Sigmoid colon (tissue), 3 donors: ENCODE results near the gene SLC47A1.

Source experiments
- POLR2A ChIP-seq, 2 donors: fragments of 450-650 bp; IDR thresholded peaks; one replicate each; pipeline ENCODE4 v1.6.1; 2016; ENCODE audit warnings: antibody characterized with exemption in 2 of 2, mild to moderate bottlenecking in 2 of 2, moderate library complexity in 2 of 2
- TF ChIP-seq, protein P1 (sequence below), 4 experiments: fragments of 450-650 bp in 3 of 4; fragments of 200-600 bp in 1 of 4; IDR thresholded peaks; one replicate each; pipeline ENCODE4 v1.5.1; 2016 to 2019; ENCODE audit warnings: antibody characterized with exemption in 4 of 4, mild to moderate bottlenecking in 3 of 4, moderate library complexity in 2 of 4

DNA sequence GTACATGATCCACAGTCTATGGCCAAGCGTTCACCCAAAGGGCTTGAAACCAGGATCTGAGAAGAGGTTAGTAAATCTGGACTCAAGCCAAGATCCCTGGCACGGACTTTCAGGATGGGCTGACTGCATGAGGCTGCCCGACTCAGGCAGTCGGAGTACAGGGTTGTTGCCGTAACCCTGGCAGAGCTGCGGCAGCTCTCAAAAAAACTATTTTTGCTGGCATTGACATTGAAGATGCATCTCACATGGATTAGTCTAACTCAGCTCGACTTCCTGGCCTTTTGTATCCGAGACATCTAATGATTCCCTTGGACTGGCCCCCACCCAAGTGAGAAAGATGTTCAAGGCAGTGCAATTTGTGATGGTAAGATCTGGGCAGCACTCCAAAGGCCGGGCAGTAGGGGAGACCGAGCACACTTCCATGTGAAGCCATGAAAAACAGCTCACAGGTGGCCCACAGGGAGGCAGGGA lies 6.2 kb downstream of the SLC47A1 start:
- TF ChIP-seq, protein P1, sequence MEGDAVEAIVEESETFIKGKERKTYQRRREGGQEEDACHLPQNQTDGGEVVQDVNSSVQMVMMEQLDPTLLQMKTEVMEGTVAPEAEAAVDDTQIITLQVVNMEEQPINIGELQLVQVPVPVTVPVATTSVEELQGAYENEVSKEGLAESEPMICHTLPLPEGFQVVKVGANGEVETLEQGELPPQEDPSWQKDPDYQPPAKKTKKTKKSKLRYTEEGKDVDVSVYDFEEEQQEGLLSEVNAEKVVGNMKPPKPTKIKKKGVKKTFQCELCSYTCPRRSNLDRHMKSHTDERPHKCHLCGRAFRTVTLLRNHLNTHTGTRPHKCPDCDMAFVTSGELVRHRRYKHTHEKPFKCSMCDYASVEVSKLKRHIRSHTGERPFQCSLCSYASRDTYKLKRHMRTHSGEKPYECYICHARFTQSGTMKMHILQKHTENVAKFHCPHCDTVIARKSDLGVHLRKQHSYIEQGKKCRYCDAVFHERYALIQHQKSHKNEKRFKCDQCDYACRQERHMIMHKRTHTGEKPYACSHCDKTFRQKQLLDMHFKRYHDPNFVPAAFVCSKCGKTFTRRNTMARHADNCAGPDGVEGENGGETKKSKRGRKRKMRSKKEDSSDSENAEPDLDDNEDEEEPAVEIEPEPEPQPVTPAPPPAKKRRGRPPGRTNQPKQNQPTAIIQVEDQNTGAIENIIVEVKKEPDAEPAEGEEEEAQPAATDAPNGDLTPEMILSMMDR (IDR thresholded peaks at IDR 0.05): no peak
- no peak for TF ChIP-seq POLR2A (IDR thresholded peaks at IDR 0.05)
